H1 (cell line): ENCODE data around the gene NKX2-1. TPM values are rescaled to one million over a fixed set of nuclear protein-coding genes. Genes with fewer than 3 reads are reported as not detected.

ENCODE experiments used
- BRCA1 ChIP-seq: IDR thresholded peaks from 2 replicates; pipeline ENCODE4 v1.6.1; 2012; ENCODE audit warnings: low read depth, low read length, improper control_type of control experiment
- CHD7 ChIP-seq: fragments of 300-600 bp; sonication (generic); IDR thresholded peaks from 2 replicates; pipeline ENCODE4 v1.7.1; 2012; ENCODE audit warnings: low read length, moderate library complexity, mild to moderate bottlenecking, inconsistent platforms; ENCODE audit not compliant: insufficient replicate concordance
- EP300 ChIP-seq, 2 experiments: IDR thresholded peaks; 1 replicate in 1 of 2; 2 replicates in 1 of 2; pipeline ENCODE4 v1.6.1; 2011 to 2012; ENCODE audit warnings: low read depth in 2 of 2, low read length in 2 of 2, mild to moderate bottlenecking in 2 of 2, borderline replicate concordance in 1 of 2, inconsistent platforms in 1 of 2, moderate library complexity in 1 of 2
- HDAC2 ChIP-seq, 2 experiments: fragments of 300-600 bp in 1 of 2; sonication (generic) in 1 of 2; IDR thresholded peaks; 2 replicates each; pipeline ENCODE4 v1.6.1; 2011 to 2012; ENCODE audit warnings: low read depth in 2 of 2, low read length in 2 of 2, mild to moderate bottlenecking in 2 of 2, moderate library complexity in 2 of 2, borderline replicate concordance in 1 of 2, inconsistent platforms in 1 of 2
- MAX ChIP-seq: IDR thresholded peaks from 2 replicates; pipeline ENCODE4 v1.6.1; 2012; ENCODE audit warnings: inconsistent platforms
- SIX5 ChIP-seq: IDR thresholded peaks from 2 replicates; pipeline ENCODE4 v1.6.1; 2011; ENCODE audit warnings: mild to moderate bottlenecking, low read depth, low read length
- polyA plus RNA-seq, 7 experiments: library from polyadenylated mRNA; depleted of rRNA in 3 of 7; stranded (reverse) in 5 of 7; unstranded in 2 of 7; fragments of >200 nt in 5 of 7; fragments of 200-250 nt in 2 of 7; gene quantifications; 1 replicate in 5 of 7; 2 replicates in 1 of 7; 4 replicates in 1 of 7; pipeline versions ENCODE4 v1.2.1 to v1.2.3, GENCODE V29; 2011 to 2013; ENCODE audit warnings: missing spikeins in 2 of 7, mixed read lengths in 2 of 7
- total RNA-seq: library from RNA; stranded (reverse); fragmentation: NEBNext Ultra II Directional; extraction: Animal tissue kit (Norgen Biotek cat#: 25700); gene quantifications from 2 replicates; pipeline ENCODE4 v1.2.1, GENCODE V29; 2021

NKX2-1 gene
- total and polyA plus RNA-seq, 2 of the 8 experiments (the other 6 are each of a cell fraction or from before 2014, with no cell fraction given): not detected

- TF ChIP-seq CHD7 (no peak), MAX (no peak), BRCA1 (no peak), SIX5 (no peak), HDAC2 (IDR thresholded peaks at IDR 0.05; ENCODE audit: borderline replicate concordance in 1 of 2, low read depth in 2 of 2, low read length in 2 of 2) (no peak), EP300 (IDR thresholded peaks at IDR 0.05; ENCODE audit: borderline replicate concordance in 1 of 2, low read depth in 2 of 2, low read length in 2 of 2) (no peak)
Observed at GRCh38 chr14:36513012-36513420, 7.0 kb downstream of the NKX2-1 start (continued).
